ENCODE measurements around the gene STRA8.
"Not testable (repeated sequence)": the region's sequence is repeated elsewhere in the genome, so short reads cannot be mapped to it uniquely, and the experiment has no call there.

Gene STRA8

GRCh38 chr7:135205850-135206249 lies 27.8 kb upstream of the STRA8 start:
- no peak for DNase-seq

GRCh38 chr7:135206941-135207391 lies 26.7 kb upstream of the STRA8 start:
- DNase-seq: peak; percentile 62

- DNase-seq: no peak
Measured at GRCh38 chr7:135207406-135208101, 26.1 kb upstream of the STRA8 start.

- DNase-seq: no peak
Measured at GRCh38 chr7:135208102-135208793, 25.4 kb upstream of the STRA8 start.

- no peak for DNase-seq
Measured at GRCh38 chr7:135209225-135209834, 24.3 kb upstream of the STRA8 start.

GRCh38 chr7:135210888-135211178 lies 22.8 kb upstream of the STRA8 start:
- DNase-seq: no peak

- DNase-seq: peak; percentile 98
Measured at GRCh38 chr7:135211179-135211945, 22.3 kb upstream of the STRA8 start, which contains the start of gene WDR91. Gene WDR91 (minus strand): TSS chr7:135211526. CDS start chr7:135211502, 24 bp downstream.

- not testable (repeated sequence) for DNase-seq
Measured at GRCh38 chr7:135211946-135212685, 21.5 kb upstream of the STRA8 start.

- DNase-seq: no peak
Measured at GRCh38 chr7:135213831-135214230, 19.8 kb upstream of the STRA8 start.

- no peak for DNase-seq
Measured at GRCh38 chr7:135215180-135215579, 18.5 kb upstream of the STRA8 start.

- no peak for DNase-seq
Measured at GRCh38 chr7:135215698-135216097, 17.9 kb upstream of the STRA8 start.

- no peak for DNase-seq
Measured at GRCh38 chr7:135217645-135218509, 15.8 kb upstream of the STRA8 start.

GRCh38 chr7:135224027-135224426 lies 9.6 kb upstream of the STRA8 start:
- DNase-seq: no peak

GRCh38 chr7:135231686-135232085 lies 2.0 kb upstream of the STRA8 start:
- no peak for DNase-seq

GRCh38 chr7:135232087-135232486 lies 1.6 kb upstream of the STRA8 start:
- DNase-seq: no peak

- no peak for DNase-seq
Measured at GRCh38 chr7:135232720-135233119, 918 bp upstream of the STRA8 start.

- not testable (repeated sequence) for DNase-seq
Measured at GRCh38 chr7:135234095-135234494, 457 bp downstream of the STRA8 start.

- DNase-seq: no peak
Measured at GRCh38 chr7:135234727-135235126, 1.1 kb downstream of the STRA8 start.

GRCh38 chr7:135235841-135236240 lies 2.2 kb downstream of the STRA8 start:
- no peak for DNase-seq

GRCh38 chr7:135236727-135237126 lies 3.1 kb downstream of the STRA8 start:
- no peak for DNase-seq

- DNase-seq: peak; percentile 34
Measured at GRCh38 chr7:135238112-135238744, 4.6 kb downstream of the STRA8 start.
